MM.1S (cell line): ENCODE results near the gene YAF2.

Experiments
- CTCF ChIP-seq: fragments of 300-600 bp; sonication (generic); IDR thresholded peaks from 2 replicates; pipeline ENCODE4 v1.5.1; 2016; ENCODE audit warnings: antibody characterized with exemption, low read length, mixed read lengths
- EZH2 ChIP-seq: fragments of 300-600 bp; sonication (generic); optimal IDR thresholded peaks from 2 replicates; pipeline ENCODE3; 2017; ENCODE audit warnings: low read depth, mild to moderate bottlenecking, antibody characterized with exemption, low read length, mixed read lengths
- EZH2phosphoT487 ChIP-seq: fragments of 300-600 bp; sonication (generic); IDR thresholded peaks from 2 replicates; pipeline ENCODE4 v1.6.1; 2018; ENCODE audit warnings: antibody characterized with exemption, low read length

- TF ChIP-seq CTCF (no peak), EZH2 (no peak), EZH2phosphoT487 (no peak)
Measured at GRCh38 chr12:42126963-42127362, 111.1 kb downstream of the YAF2 start.
